SU-DHL-6 (cell line): ENCODE measurements around the gene YY1.

Experiments
- EZH2phosphoT487 ChIP-seq: fragments of 200-600 bp; sonication (generic), shearing (Covaris generic); conservative IDR thresholded peaks from 2 replicates; pipeline ENCODE4 v1.6.1; 2018; ENCODE audit warnings: mild to moderate bottlenecking, antibody characterized with exemption, low read length, moderate library complexity, mixed read lengths
- TF ChIP-seq, protein P1 (sequence below): fragments of 200-600 bp; sonication (generic); IDR thresholded peaks from one replicate; pipeline ENCODE4 v1.5.1; 2017; ENCODE audit warnings: antibody characterized with exemption, mild to moderate bottlenecking, low read length, moderate library complexity; ENCODE audit not compliant: insufficient read depth, poor library complexity, severe bottlenecking

DNA sequence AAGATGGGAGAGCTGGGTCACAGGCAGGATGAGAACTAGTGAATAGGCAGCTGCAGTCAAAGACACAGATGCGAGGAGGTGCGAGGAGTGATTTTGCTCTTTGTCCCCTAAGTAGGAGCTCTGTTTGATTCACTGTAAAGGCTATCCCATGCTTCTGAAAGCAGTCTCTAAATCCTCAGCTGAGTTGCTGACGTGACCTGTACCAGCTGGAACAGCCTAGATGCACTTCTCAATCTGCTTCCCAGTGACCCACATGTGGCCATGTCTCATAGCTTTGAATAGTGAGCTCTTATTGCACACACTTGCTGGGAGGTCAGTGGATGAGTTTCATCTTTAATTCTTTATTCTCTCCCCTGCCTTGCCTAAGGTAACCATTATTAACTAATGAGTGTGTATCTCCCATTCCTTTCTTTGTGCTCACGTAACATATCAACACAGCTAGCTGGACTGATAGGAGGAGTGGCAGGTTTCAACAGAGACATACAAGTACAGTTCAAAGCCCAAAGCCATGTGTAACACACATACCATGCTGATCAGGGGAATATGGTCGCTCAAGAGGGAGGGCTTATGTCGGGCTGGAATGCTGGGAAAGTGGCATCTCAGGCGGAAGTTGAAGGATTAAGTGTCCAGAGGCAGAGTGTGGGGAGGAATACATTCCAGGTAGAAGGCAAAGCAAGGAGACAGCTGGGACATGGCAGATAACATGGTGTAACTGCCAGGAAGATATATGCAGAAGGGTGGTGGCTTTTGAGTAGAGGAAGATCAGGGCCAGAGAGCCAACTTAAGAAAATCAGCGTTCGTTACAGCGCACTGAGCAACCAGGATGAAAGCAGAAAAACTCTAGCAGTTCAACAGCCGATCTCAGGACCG is 15.4 kb upstream of the YY1 start:
- TF ChIP-seq, protein P1, sequence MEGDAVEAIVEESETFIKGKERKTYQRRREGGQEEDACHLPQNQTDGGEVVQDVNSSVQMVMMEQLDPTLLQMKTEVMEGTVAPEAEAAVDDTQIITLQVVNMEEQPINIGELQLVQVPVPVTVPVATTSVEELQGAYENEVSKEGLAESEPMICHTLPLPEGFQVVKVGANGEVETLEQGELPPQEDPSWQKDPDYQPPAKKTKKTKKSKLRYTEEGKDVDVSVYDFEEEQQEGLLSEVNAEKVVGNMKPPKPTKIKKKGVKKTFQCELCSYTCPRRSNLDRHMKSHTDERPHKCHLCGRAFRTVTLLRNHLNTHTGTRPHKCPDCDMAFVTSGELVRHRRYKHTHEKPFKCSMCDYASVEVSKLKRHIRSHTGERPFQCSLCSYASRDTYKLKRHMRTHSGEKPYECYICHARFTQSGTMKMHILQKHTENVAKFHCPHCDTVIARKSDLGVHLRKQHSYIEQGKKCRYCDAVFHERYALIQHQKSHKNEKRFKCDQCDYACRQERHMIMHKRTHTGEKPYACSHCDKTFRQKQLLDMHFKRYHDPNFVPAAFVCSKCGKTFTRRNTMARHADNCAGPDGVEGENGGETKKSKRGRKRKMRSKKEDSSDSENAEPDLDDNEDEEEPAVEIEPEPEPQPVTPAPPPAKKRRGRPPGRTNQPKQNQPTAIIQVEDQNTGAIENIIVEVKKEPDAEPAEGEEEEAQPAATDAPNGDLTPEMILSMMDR, result no peak
- no peak for TF ChIP-seq EZH2phosphoT487
